WI38 (cell line): ENCODE measurements around the gene GLOD4.
A peak's percentile ranks its signal among the peaks of the same experiment; 100 is the strongest.
"Not testable (repeated sequence)": the region's sequence is repeated elsewhere in the genome, so short reads cannot be mapped to it uniquely, and the experiment has no call there.

Experiments
- H3K4me3 ChIP-seq: 2 replicates; pipeline ENCODE4 v1.5.1; 2011; ENCODE audit warnings: low read depth, mild to moderate bottlenecking, control low read depth, low read length
- TF ChIP-seq, protein P1 (sequence below): IDR thresholded peaks from 2 replicates; pipeline ENCODE4 v1.5.1; 2012; ENCODE audit warnings: low read depth, mild to moderate bottlenecking, control low read depth, low read length

The GLOD4 gene

DNA sequence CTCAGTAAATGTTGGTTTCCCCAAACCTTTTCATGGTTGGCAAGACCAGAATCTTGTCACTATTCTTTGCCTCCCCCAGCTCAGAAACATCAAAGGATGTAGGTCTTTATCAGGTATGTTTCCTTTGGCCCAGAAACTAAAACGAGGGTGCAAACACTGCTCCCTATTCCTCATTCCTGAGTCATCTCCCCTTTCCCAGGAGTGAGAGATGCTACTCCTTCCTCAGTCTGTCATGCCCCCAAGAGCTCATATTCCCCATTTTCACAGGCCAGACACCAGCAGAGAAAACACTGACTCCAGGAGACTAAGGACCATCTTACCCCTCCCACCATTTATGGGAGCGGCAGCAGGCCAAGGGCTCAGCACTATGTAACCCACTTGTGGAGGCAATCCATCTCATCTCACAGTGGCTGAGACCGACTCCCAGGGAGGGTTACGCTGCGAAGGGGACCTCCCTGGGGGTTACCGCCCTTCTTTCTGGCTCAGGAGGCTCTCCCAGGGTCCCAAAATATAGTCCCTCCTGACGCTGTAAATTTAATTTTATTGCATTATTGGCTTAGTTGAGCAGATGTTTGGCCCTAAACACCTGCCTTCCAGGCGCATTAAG is 31.5 kb downstream of the GLOD4 start:
- TF ChIP-seq, protein P1, sequence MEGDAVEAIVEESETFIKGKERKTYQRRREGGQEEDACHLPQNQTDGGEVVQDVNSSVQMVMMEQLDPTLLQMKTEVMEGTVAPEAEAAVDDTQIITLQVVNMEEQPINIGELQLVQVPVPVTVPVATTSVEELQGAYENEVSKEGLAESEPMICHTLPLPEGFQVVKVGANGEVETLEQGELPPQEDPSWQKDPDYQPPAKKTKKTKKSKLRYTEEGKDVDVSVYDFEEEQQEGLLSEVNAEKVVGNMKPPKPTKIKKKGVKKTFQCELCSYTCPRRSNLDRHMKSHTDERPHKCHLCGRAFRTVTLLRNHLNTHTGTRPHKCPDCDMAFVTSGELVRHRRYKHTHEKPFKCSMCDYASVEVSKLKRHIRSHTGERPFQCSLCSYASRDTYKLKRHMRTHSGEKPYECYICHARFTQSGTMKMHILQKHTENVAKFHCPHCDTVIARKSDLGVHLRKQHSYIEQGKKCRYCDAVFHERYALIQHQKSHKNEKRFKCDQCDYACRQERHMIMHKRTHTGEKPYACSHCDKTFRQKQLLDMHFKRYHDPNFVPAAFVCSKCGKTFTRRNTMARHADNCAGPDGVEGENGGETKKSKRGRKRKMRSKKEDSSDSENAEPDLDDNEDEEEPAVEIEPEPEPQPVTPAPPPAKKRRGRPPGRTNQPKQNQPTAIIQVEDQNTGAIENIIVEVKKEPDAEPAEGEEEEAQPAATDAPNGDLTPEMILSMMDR = no peak
- H3K4me3 ChIP-seq = peak overlapping the region; percentile 77; the same call in 1 of the 2 replicates

DNA sequence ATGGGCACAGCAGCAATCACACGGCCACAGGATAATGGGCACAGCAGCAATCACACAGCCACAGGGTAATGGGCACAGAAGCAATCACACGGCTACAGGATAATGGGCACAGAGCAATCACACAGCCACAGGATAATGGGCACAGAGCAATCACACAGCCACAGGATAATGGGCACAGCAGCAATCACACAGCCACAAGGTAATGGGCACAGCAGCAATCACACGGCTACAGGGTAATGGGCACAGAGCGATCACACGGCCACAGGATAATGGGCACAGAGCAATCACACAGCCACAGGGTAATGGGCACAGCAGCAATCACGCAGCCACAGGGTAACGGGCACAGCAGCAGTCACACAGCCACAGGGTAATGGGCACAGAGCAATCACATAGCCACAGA is 32.7 kb downstream of the GLOD4 start:
- H3K4me3 ChIP-seq = not testable (repeated sequence)

DNA sequence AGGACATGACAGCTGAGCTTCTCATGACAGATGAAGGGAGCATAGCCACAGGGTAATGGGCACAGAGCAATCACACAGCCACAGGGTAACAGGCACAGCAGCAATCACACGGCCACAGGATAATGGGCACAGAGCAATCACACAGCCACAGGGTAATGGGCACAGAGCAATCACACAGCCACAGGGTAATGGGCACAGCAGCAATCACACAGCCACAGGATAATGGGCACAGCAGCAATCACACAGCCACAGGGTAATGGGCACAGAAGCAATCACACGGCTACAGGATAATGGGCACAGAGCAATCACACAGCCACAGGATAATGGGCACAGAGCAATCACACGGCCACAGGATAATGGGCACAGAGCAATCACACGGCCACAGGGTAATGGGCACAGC is 33.5 kb downstream of the GLOD4 start:
- H3K4me3 ChIP-seq = not testable (repeated sequence)

DNA sequence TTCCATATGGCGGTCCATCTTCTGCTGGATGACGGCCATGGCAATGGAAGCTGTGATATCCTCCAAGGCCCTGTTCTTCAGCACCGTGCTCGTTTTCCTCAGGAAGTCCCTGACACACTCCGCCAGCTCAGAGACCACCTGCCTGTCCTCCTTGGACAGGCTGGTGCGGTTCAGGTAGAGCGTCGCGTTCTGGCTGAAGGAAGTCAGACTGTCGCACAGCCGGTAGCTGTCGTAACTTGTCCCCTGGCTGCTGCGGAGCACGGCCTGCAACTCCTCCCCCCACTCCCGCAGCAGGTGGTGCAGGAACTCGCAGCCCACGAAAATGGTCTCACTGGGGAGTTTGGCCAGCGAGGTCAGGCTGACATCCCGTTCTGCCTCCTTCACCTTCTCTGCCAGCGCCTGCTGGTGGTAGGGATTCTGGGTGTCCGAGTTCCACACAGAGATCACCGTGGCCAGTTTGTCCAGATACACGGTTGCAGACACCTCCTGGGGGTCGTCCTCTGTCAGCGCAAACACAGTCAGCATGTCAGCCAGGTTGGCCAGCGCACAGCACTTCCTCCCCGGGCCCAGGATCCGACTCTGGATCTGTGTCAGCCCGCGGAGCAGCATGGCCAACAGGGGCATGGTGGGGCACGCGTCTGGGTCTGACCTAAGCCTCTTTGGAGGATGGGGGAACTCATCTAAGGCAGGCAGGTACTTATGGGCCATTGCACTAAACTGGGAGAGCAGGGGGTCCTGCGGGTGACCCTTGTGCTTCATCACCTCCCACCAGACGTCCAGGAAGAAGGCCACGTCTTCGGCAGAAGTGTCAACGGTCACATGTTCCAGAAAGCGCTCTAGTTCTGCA is 35.1 kb downstream of the GLOD4 start:
- H3K4me3 ChIP-seq = no peak overlapping the region
- TF ChIP-seq, protein P1 = no peak

DNA sequence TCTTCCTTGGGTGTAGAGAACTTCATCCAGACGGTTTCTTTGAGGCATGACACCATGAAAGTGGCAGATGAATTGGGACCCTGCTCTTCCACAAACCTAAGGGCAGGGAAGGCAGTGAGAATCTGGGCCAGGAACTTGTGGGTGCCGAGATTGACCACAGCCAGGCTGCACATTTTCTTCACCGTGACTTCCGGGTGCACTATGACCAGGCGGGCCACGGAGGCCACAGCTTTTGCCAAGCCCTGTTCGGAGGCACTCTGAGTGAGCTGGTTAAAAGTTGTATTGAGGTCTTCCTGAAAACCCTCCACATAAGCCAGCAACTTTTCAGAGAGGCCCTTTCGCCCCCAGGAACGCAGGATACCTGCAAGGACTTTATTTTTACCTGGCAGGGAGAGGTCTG is 35.9 kb downstream of the GLOD4 start:
- H3K4me3 ChIP-seq = no peak overlapping the region

DNA sequence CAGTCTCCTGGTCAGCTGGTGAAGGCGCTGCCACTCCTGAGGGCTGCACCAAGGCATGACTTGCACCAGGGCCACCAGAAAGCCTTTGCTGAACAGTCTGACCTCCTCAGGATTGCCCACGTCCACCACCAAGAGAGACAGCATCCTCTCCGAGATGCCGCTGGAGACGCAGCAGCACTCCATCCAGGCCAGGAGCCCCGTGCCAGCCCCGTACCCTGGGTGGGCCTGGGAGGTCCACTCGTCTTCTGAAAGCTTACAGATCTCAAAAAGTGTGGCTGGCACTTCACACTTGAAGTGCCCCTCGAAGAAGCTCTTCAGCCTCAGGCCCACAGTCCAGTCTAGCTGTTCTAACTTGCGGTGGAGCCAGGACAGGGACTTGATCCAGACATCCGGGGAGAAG is 36.7 kb downstream of the GLOD4 start:
- no peak overlapping the region for H3K4me3 ChIP-seq
- TF ChIP-seq, protein P1 = no peak

More for the DNA sequence above, 35.9 kb downstream of the GLOD4 start:
- TF ChIP-seq, protein P1 = no peak

DNA sequence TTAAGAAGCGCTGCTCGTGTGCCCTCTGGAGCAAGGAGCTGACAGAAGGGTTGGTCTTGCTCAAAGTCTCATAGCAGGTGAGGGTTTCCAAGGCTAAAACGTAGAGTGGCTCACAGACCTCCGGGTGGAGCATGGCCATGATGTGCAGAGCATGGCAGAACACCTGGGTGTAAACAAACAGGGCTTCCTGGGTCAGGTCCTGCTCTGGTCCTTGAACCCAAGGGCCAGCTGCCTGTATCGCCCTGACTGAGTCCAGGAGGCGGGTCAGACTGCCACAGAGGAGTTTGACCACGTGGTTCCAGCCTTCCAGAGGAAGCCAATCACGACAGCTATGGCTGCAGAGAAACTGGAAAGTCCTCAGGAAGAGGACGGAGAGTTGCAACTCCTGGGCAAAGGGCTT is 37.1 kb downstream of the GLOD4 start:
- TF ChIP-seq, protein P1 = no peak
- no peak overlapping the region for H3K4me3 ChIP-seq

DNA sequence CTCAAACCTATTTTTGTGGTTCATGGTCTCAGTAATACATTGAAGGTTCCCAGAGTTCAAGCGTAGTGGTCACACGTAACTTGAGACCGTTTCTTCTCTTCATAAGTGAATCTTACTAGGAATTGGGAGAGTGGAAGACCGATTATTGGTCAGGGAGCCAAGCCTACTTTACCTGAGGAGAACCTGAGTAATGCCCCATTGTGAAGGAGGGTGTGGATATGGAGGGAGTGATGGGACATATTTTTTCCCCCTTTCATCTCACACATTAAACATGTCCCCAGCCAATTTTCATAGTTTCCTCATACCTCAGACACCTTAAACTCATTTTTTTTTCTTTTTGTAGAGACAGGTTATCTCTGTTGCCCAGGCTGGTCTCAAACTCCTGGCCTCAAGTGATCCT is 38.9 kb downstream of the GLOD4 start:
- no peak overlapping the region for H3K4me3 ChIP-seq
- TF ChIP-seq, protein P1 = no peak
